Measurements from ENCODE around the gene SCAF11.
A peak's percentile ranks its signal among the peaks of the same experiment; 100 is the strongest.

Gene SCAF11

DNA sequence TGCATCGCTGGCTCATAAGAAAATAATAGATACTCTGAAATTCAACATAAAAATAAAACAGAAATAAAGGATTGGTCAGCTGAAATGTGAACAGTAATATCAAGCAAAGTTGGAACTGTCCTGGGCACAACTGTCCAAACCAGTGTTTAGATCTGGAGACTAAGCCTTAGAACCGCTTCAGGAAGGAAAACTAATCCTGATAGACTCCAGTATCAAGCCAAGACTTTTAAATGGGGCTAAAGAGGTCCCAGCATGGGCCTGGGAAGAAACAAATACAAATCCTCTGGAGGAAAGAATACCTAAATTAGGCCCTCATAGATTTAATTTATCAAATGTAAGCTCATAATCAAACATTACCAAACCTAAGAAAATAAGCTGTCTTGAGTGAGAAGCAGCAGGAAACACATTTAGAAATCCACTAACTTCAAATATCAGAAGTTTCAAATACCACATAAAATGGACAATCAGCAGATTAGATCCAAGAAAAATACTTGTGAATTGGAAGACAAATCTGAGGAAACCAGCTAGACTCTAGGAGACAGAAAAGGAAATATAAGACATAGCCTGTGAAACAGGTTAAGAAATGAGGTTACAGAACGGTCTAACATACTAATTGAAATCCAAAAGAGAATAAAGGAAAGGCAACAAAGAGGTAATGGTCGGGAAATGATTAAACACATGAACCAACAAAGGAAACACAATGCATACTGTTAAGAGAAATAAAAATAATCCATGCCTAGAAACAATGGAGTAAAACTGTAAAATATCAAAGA, 27.6 kb downstream of the SCAF11 start:
- Mint-ChIP-seq H3K4me1 (ENCODE audit: low read depth) (peaks cover 40% of the 10 kb centered on the region), H3K36me3 (ENCODE audit: low read depth) (peaks cover 84% of the 10 kb centered on the region), H3K27ac (no peak overlapping the region)

DNA sequence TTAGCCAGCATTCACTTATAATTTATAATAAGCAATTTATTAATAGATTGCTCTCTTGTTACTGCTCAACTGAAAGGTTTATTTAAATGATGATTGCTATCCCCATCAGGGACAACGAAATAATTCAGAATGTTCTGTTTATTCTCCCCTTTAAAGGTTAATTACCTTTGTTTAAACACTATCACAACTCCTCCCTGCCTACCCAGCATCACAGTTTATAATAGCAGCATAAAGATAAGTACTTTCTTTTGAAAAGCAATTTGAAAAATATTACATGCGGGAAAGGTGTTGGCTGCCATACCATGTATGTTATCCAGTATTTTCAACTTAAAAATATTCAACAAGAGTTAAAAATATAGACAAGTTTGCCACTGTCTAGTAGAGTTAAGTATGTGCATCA, 30.6 kb downstream of the SCAF11 start:
- Mint-ChIP-seq H3K4me3 (no peak overlapping the region), H3K4me1 (ENCODE audit: low read depth) (peaks cover 19% of the 10 kb centered on the region), H3K27ac (no peak overlapping the region), H3K36me3 (ENCODE audit: low read depth) (peaks cover 83% of the 10 kb centered on the region), H3K9me3 (peaks cover 2% of the 10 kb centered on the region), H3K27me3 (no peaks in the 10 kb centered on the region)
- DNase-seq, result no peak

More for the DNA sequence above, 27.6 kb downstream of the SCAF11 start:
- peaks cover 2% of the 10 kb centered on the region for H3K9me3 Mint-ChIP-seq
- no peaks in the 10 kb centered on the region for H3K27me3 Mint-ChIP-seq
- no peak for DNase-seq
- no peak overlapping the region for H3K4me3 Mint-ChIP-seq

DNA sequence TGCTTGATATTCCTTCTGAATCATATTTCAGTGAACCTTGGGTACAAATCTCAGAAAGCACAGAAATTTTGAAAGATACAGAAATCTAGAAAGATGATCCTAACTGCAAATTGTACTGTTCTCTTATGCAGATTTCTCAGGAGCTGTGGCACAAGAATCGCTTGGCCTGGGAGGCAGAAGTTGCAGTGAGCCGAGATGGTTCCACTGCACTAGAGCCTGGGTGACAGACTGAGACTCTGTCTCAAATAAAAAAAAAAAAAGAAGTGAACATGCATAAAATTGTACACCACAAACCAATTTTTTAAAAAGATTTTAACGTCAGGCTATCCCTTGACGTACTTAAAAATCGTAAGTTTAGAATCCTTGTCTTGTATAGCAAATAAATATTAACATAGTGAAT, 31.3 kb downstream of the SCAF11 start:
- Mint-ChIP-seq H3K27me3 (no peaks in the 10 kb centered on the region), H3K4me1 (ENCODE audit: low read depth) (peaks cover 17% of the 10 kb centered on the region), H3K36me3 (ENCODE audit: low read depth) (peaks cover 83% of the 10 kb centered on the region), H3K9me3 (peaks cover 2% of the 10 kb centered on the region), H3K4me3 (no peak overlapping the region), H3K27ac (no peak overlapping the region)
- no peak for DNase-seq

DNA sequence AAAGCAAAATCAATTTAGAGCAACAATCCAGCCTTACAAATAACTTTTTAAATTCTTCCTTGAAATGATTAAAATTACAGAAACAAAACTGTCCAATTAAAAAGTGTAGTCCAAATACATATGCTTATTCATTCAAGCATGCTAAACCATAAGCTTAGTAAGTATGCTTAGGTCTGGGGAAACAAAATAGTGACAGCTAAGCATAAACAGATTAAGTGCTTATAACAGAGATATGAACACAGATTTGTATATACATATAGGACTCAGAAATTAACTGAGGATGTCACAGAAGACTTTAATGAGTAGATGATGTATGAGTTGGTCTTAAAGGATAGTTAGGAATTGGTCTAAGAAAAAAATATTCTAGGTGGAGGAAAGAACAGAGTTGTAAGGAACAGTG, 41.8 kb downstream of the SCAF11 start:
- Mint-ChIP-seq H3K9me3 (no peaks in the 10 kb centered on the region), H3K27me3 (no peaks in the 10 kb centered on the region), H3K4me1 (ENCODE audit: low read depth) (peaks cover 4% of the 10 kb centered on the region), H3K27ac (no peak overlapping the region), H3K4me3 (no peak overlapping the region), H3K36me3 (ENCODE audit: low read depth) (peaks cover 71% of the 10 kb centered on the region)
- no peak for DNase-seq

DNA sequence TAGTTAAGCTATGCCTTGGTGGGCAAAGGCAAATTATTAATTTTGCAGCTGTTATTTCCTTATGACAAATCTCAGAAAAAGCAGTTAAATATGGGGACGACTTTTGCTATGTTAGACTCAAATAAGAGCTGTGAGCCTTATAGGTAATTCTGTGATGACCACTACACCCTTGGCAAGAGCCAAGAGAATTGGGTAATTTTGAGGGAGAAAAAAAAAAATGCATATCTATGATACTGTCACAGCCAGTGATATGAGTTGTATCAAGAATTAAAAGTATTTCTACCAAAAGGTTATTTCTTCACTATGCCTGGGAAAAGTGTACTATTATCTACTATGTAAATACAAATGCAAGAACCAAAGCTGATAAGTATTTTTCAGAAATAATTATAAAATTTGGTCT, 43.9 kb downstream of the SCAF11 start:
- DNase-seq, result no peak
- H3K36me3 Mint-ChIP-seq (ENCODE audit: low read depth), result peaks cover 86% of the 10 kb centered on the region

DNA sequence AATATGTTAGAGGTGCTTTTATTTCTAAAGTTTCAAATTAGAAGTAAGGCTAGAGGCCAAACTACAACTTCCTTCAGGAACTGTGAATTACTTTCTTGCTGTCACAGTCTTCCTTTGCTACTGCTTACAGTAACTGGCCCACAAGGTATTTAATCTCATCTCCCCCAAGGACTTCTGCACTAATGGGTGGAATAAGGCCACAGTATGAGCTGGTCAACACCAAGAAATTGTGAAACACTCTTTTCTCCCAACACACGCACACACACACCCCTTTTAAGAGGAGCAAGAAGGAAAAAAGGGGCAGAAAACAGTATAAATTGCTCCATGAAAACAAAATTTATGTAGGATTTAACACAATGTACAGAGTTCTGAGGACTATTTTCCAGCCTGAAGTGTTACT, 45.6 kb downstream of the SCAF11 start:
- peaks cover 92% of the 10 kb centered on the region for H3K36me3 Mint-ChIP-seq (ENCODE audit: low read depth)
- H3K27me3 Mint-ChIP-seq, result no peaks in the 10 kb centered on the region
- H3K4me3 Mint-ChIP-seq, result no peak overlapping the region
- peak overlapping the region; percentile 3 for H3K27ac Mint-ChIP-seq
- no peak for DNase-seq
- no peaks in the 10 kb centered on the region for H3K9me3 Mint-ChIP-seq
- peaks cover 9% of the 10 kb centered on the region for H3K4me1 Mint-ChIP-seq (ENCODE audit: low read depth)

More for the DNA sequence above, 43.9 kb downstream of the SCAF11 start:
- H3K9me3 Mint-ChIP-seq, result no peaks in the 10 kb centered on the region
- H3K27ac Mint-ChIP-seq, result no peak overlapping the region
- H3K4me3 Mint-ChIP-seq, result no peak overlapping the region
- peaks cover 4% of the 10 kb centered on the region for H3K4me1 Mint-ChIP-seq (ENCODE audit: low read depth)
- H3K27me3 Mint-ChIP-seq, result no peaks in the 10 kb centered on the region

DNA sequence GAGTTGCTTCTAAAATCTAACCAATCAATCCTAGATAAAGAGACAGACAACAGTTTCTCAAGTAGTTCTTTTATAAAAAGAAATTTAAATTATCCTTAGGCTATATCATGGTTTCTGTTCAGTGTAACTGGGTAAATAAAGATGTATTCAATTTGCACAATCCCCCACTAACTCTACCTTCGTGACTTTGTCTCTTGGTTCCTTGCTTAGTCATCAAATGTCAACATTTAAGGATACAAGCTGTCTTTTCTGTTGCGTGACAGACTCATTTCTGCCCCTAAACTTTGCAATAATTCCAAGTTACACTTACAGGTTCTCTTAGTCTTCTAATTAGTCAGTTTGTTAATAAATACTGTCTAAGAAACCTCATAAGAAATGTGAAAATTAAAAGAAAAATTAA, 50.6 kb downstream of the SCAF11 start:
- peaks cover 79% of the 10 kb centered on the region for H3K36me3 Mint-ChIP-seq (ENCODE audit: low read depth)
- H3K4me3 Mint-ChIP-seq, result no peak overlapping the region
- no peaks in the 10 kb centered on the region for H3K9me3 Mint-ChIP-seq
- peaks cover 22% of the 10 kb centered on the region for H3K4me1 Mint-ChIP-seq (ENCODE audit: low read depth)
- H3K27ac Mint-ChIP-seq, result no peak overlapping the region
- no peak for DNase-seq
- H3K27me3 Mint-ChIP-seq, result no peaks in the 10 kb centered on the region

DNA sequence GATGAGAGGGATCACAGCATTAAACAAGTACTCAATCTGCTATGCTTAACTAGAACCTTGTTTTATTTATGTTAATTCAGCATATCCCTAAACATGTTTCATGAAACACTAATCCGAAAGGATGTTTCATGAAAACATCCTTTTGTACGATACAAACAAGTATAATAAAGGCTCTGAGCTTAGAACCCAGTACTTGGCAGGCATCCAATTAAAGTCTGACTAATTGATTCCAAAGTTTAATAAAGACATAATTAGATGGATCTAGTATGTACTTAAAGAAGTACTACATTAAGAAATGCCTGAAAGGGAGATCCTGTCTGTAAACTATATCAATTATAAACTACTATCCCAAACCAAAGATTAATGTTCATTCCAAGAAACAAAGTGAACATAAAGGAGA, 51.8 kb downstream of the SCAF11 start:
- Mint-ChIP-seq H3K27me3 (no peaks in the 10 kb centered on the region), H3K4me1 (ENCODE audit: low read depth) (peaks cover 22% of the 10 kb centered on the region), H3K36me3 (ENCODE audit: low read depth) (peaks cover 77% of the 10 kb centered on the region), H3K4me3 (no peak overlapping the region), H3K27ac (no peak overlapping the region), H3K9me3 (no peaks in the 10 kb centered on the region)
- no peak for DNase-seq

DNA sequence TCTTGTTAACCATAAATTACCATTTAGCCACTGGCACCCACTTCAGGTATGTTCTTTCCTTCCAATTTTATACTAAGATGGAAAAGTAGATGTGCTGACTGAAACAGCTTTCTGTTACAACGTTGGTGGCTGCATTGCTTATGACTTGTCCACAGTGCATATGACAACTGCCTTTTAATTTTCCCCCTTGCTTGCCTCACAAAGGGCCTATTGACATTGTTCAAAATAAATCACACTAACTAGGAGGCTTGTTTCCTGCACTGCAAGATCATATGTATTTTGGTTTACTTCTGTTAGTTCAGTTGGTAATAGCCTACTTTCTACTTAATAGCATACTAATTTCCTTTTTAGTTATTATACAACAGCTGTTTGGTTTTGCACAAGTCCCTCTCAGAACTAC, 55.4 kb downstream of the SCAF11 start:
- H3K27me3 Mint-ChIP-seq, result no peaks in the 10 kb centered on the region
- no peak for DNase-seq
- no peak overlapping the region for H3K27ac Mint-ChIP-seq
- no peak overlapping the region for H3K4me3 Mint-ChIP-seq
- H3K9me3 Mint-ChIP-seq, result no peaks in the 10 kb centered on the region
- H3K36me3 Mint-ChIP-seq (ENCODE audit: low read depth), result peaks cover 74% of the 10 kb centered on the region
- H3K4me1 Mint-ChIP-seq (ENCODE audit: low read depth), result peaks cover 19% of the 10 kb centered on the region

DNA sequence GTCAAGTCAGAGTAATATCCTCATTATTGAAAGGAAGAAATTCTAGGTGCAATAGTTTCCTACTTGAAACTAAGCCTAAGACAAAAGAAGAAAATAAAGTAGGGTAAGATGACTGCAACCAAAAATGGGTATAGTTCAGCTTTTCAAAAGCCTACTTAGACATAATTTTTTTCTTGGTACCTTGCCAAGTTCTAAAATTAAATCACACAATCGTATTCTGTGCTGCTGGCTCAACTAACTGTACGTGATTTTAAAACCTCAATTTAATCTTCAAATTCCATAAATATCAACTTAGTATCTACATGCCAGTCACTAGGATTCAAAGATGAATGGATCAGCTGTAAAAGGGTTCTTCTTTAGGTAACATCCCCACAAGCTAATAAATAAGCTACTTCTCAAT, 56.9 kb downstream of the SCAF11 start:
- no peaks in the 10 kb centered on the region for H3K9me3 Mint-ChIP-seq
- no peak overlapping the region for H3K4me3 Mint-ChIP-seq
- no peak for DNase-seq
- no peak overlapping the region for H3K27ac Mint-ChIP-seq
- H3K27me3 Mint-ChIP-seq, result no peaks in the 10 kb centered on the region
- H3K36me3 Mint-ChIP-seq (ENCODE audit: low read depth), result peaks cover 74% of the 10 kb centered on the region
- peaks cover 17% of the 10 kb centered on the region for H3K4me1 Mint-ChIP-seq (ENCODE audit: low read depth)

DNA sequence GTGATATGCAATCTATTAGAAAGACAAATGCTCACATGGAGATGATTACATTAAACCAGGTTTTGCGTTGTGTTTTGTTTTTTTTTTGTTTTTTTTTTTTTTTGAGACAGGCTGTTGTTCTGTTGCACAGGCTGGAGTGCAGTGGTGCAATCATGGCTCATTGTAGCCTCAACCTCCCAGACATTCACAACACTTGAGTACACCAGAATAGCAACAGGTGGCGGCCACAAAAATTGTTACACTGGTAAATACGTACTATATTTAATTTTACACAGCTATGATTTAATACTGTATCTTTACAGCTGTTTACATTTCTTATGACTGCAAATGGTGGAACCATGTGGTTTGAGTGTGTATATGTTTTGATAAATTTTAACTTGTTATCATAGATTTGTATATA, 60.0 kb downstream of the SCAF11 start:
- Mint-ChIP-seq H3K4me3 (no peak overlapping the region), H3K27me3 (no peaks in the 10 kb centered on the region), H3K27ac (no peak overlapping the region), H3K36me3 (ENCODE audit: low read depth) (peaks cover 86% of the 10 kb centered on the region), H3K9me3 (no peaks in the 10 kb centered on the region), H3K4me1 (ENCODE audit: low read depth) (peaks cover 6% of the 10 kb centered on the region)
- no peak for DNase-seq

DNA sequence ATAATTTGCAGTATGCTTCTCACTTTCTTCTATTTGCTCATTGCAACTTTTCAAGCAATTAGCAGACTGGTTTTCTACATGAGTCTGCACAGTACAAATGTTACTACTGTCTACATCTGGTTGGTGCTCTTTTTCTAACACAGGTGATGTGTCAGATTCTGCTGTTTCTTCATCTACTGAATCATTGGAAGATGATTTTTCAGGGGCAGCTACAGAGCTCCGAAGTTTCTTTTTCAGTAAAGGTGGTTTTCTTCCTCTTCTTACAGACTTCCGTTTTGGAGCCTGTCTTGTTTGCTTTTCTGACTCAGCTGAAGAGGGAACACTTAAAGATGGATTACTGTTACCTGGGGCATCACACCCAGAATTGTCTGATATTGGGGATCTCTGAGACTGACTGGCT, 62.1 kb downstream of the SCAF11 start:
- H3K9me3 Mint-ChIP-seq, result no peaks in the 10 kb centered on the region
- no peaks in the 10 kb centered on the region for H3K27me3 Mint-ChIP-seq
- no peak for DNase-seq
- H3K4me1 Mint-ChIP-seq (ENCODE audit: low read depth), result peaks cover 1% of the 10 kb centered on the region
- H3K27ac Mint-ChIP-seq, result peak overlapping the region; percentile 51
- peaks cover 88% of the 10 kb centered on the region for H3K36me3 Mint-ChIP-seq (ENCODE audit: low read depth)
- H3K4me3 Mint-ChIP-seq, result no peak overlapping the region

DNA sequence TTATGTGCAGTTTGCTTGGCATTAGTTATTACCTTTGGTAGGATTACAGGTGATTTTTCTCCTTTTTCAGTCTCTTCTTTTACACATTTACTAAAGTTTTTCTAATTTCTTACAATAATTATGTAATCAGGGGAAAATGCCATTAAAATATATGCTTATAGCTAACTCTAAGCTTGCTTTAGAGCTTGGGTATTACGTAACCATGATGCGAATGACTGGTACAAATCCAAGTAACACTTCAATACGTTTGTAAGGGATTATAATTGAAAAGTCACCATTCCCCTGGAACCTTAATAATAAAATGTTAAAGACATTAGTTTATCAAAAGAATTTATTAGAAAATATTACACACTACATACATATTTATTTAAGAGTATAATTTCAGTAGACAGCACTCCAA, 71.6 kb downstream of the SCAF11 start:
- Mint-ChIP-seq H3K4me3 (no peak overlapping the region), H3K27ac (no peak overlapping the region)

DNA sequence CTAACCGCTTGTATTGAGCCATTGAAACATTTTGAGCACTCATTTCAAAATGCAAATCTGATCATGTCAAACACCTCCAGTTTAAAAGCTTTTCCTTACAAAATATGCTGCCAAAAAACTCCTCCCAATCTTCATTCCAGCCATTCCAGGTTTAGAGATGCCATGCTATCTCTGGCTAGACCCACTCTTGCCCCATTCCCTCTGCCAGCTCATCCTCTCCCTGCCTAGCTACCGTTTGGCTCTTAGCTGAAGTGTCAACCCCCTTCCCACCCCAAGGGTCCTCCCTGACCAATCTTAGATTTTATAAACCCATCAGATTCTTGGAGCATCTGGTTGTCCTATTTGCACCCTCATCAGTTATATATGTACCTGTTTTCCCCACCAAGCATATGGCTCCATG, 75.0 kb downstream of the SCAF11 start:
- DNase-seq, result no peak
- no peaks in the 10 kb centered on the region for H3K27me3 Mint-ChIP-seq
- no peaks in the 10 kb centered on the region for H3K4me1 Mint-ChIP-seq (ENCODE audit: low read depth)
- peaks cover 30% of the 10 kb centered on the region for H3K36me3 Mint-ChIP-seq (ENCODE audit: low read depth)
- H3K27ac Mint-ChIP-seq, result no peak overlapping the region
- no peaks in the 10 kb centered on the region for H3K9me3 Mint-ChIP-seq
- no peak overlapping the region for H3K4me3 Mint-ChIP-seq

More for the DNA sequence above, 71.6 kb downstream of the SCAF11 start:
- no peaks in the 10 kb centered on the region for H3K9me3 Mint-ChIP-seq
- H3K27me3 Mint-ChIP-seq, result no peaks in the 10 kb centered on the region
- H3K36me3 Mint-ChIP-seq (ENCODE audit: low read depth), result peaks cover 59% of the 10 kb centered on the region
- H3K4me1 Mint-ChIP-seq (ENCODE audit: low read depth), result no peaks in the 10 kb centered on the region
- DNase-seq, result no peak

DNA sequence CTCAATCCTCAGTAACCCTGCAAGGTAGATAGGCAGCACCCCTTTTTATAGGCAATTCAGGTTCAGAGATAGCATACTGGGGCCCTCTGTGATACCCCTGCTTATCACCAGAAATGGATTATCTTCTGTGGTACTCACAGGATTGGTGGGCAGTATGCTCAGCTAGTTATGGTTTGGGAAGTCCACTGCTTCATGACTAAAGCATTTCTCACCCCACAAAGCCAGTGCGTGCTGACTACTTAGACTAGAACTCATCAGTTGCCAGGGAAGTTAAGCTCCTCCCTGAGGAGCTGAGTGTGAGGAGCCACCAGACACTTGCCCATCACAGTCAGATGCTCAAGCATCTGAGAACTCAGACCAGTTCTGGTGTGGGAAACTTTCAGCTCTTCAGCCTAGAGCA, 76.3 kb downstream of the SCAF11 start:
- Mint-ChIP-seq H3K27me3 (no peaks in the 10 kb centered on the region), H3K4me3 (no peak overlapping the region), H3K4me1 (ENCODE audit: low read depth) (no peaks in the 10 kb centered on the region), H3K36me3 (ENCODE audit: low read depth) (peaks cover 24% of the 10 kb centered on the region), H3K9me3 (no peaks in the 10 kb centered on the region), H3K27ac (peak overlapping the region; percentile 34)
- no peak for DNase-seq

DNA sequence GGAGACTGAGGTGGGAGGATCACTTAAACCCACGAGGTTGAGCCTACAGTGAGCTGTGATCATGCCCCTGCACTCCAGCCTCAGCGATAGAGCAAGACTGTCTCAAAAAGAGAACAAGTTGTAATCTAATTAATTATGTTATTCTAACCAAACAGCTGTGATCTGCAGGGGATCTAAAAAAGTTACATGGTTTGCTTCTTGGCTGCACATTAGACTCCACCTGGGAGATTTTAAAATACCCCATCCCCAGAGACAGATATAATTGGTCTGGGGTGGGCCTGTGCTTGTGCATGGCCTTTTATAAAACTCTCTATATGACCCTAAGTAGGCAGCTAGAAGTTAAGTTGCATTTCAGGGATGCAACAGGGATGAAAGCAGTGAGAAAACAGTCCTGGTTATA, 76.7 kb downstream of the SCAF11 start:
- Mint-ChIP-seq H3K27ac (no peak overlapping the region), H3K9me3 (no peaks in the 10 kb centered on the region)
- no peak for DNase-seq

More for the DNA sequence above, 76.7 kb downstream of the SCAF11 start:
- Mint-ChIP-seq H3K27me3 (no peaks in the 10 kb centered on the region), H3K4me3 (no peak overlapping the region), H3K4me1 (ENCODE audit: low read depth) (no peaks in the 10 kb centered on the region), H3K36me3 (ENCODE audit: low read depth) (peaks cover 26% of the 10 kb centered on the region)
